ENCODE measurements around the gene TLR9. TPM values are rescaled to one million over a fixed set of nuclear protein-coding genes. Genes with fewer than 3 reads are reported as not detected.
A peak's percentile ranks its signal among the peaks of the same experiment; 100 is the strongest.
"Not testable (repeated sequence)": the region's sequence is repeated elsewhere in the genome, so short reads cannot be mapped to it uniquely, and the experiment has no call there.

Gene TLR9, protein sequence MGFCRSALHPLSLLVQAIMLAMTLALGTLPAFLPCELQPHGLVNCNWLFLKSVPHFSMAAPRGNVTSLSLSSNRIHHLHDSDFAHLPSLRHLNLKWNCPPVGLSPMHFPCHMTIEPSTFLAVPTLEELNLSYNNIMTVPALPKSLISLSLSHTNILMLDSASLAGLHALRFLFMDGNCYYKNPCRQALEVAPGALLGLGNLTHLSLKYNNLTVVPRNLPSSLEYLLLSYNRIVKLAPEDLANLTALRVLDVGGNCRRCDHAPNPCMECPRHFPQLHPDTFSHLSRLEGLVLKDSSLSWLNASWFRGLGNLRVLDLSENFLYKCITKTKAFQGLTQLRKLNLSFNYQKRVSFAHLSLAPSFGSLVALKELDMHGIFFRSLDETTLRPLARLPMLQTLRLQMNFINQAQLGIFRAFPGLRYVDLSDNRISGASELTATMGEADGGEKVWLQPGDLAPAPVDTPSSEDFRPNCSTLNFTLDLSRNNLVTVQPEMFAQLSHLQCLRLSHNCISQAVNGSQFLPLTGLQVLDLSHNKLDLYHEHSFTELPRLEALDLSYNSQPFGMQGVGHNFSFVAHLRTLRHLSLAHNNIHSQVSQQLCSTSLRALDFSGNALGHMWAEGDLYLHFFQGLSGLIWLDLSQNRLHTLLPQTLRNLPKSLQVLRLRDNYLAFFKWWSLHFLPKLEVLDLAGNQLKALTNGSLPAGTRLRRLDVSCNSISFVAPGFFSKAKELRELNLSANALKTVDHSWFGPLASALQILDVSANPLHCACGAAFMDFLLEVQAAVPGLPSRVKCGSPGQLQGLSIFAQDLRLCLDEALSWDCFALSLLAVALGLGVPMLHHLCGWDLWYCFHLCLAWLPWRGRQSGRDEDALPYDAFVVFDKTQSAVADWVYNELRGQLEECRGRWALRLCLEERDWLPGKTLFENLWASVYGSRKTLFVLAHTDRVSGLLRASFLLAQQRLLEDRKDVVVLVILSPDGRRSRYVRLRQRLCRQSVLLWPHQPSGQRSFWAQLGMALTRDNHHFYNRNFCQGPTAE
- total RNA-seq = 0.32 and 0.50 TPM in 2 replicates

GRCh38 chr3:52225452-52226228 is at the start of gene TLR9:
TSS of gene TLR9 (minus strand) at chr3:52225645. CDS start at chr3:52225529, 116 bp downstream.
- H3K36me3 Mint-ChIP-seq (ENCODE audit: low read depth) = peaks cover 22% of the 10 kb centered on the region
- H3K4me3 Mint-ChIP-seq (ENCODE audit: low read depth) = no peak within 1 kb of the TSS
- peaks cover 36% of the 10 kb centered on the region for H3K4me1 Mint-ChIP-seq (ENCODE audit: low read depth)
- H3K27ac Mint-ChIP-seq = peak within 1 kb of the TSS; percentile 76
- no peaks in the 10 kb centered on the region for H3K27me3 Mint-ChIP-seq (ENCODE audit: low read depth)
- intact Hi-C loops (cut with micrococcal nuclease) = no loop called here
- no peak for DNase-seq (ENCODE audit: low spot score)
- no peaks in the 10 kb centered on the region for H3K9me3 Mint-ChIP-seq

- peak overlapping the region; percentile 98 for H3K4me3 Mint-ChIP-seq (ENCODE audit: low read depth)
- H3K9me3 Mint-ChIP-seq; DNase-seq (ENCODE audit: low spot score); H3K27me3 Mint-ChIP-seq (ENCODE audit: low read depth): not testable (repeated sequence)
- intact Hi-C loops (cut with micrococcal nuclease) = loop anchor here (10.0 kb wide), 3 partner anchors 60 to 410 kb away; partner anchors contain the start of genes DUSP7, GNL3 and PBRM1
- peaks cover 77% of the 10 kb centered on the region for H3K36me3 Mint-ChIP-seq (ENCODE audit: low read depth)
- H3K4me1 Mint-ChIP-seq (ENCODE audit: low read depth) = peaks cover 68% of the 10 kb centered on the region
- H3K27ac Mint-ChIP-seq = peak overlapping the region; percentile 71
These were observed 49.3 kb upstream of the TLR9 start for GRCh38 chr3:52274781-52275180.

GRCh38 chr3:52272831-52273230 is 47.4 kb upstream of the TLR9 start:
- peak overlapping the region; percentile 98 for H3K4me3 Mint-ChIP-seq (ENCODE audit: low read depth)
- DNase-seq (ENCODE audit: low spot score) = no peak
- H3K4me1 Mint-ChIP-seq (ENCODE audit: low read depth) = peaks cover 66% of the 10 kb centered on the region
- H3K27me3 Mint-ChIP-seq (ENCODE audit: low read depth) = no peaks in the 10 kb centered on the region
- H3K9me3 Mint-ChIP-seq = no peaks in the 10 kb centered on the region
- peaks cover 91% of the 10 kb centered on the region for H3K36me3 Mint-ChIP-seq (ENCODE audit: low read depth)
- intact Hi-C loops (cut with micrococcal nuclease) = loop anchor here (10.0 kb wide), 3 partner anchors 62 to 412 kb away; partner anchors contain the start of genes DUSP7, GNL3 and PBRM1
- peak overlapping the region; percentile 71 for H3K27ac Mint-ChIP-seq

DNA sequence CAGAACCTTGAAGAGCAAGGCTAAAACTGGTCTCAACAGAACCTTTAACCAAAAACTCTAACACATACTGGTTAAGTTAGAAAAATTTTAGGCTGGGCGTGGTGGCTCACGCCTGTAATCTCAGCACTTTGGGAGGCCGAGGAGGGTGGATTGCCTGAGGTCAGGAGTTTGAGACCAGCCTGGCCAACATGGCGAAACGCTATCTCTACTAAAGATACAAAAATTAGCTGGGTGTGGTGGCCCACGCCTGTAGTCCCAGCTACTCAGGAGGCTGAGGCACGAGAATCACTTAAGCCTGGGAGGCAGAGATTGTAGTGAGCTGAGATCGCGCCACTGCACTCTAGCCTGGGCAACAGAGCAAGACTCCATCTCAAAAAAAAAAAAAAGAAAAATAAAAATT is 46.7 kb upstream of the TLR9 start:
- not testable (repeated sequence) for DNase-seq (ENCODE audit: low spot score); H3K27me3 Mint-ChIP-seq (ENCODE audit: low read depth); H3K9me3 Mint-ChIP-seq
- Mint-ChIP-seq H3K4me1 (ENCODE audit: low read depth) (peaks cover 73% of the 10 kb centered on the region), H3K4me3 (ENCODE audit: low read depth) (peak overlapping the region; percentile 71), H3K27ac (peak overlapping the region; percentile 88), H3K36me3 (ENCODE audit: low read depth) (peaks cover 91% of the 10 kb centered on the region)
- intact Hi-C loops (cut with micrococcal nuclease) = loop anchor here (10.0 kb wide), 3 partner anchors 63 to 413 kb away; partner anchors contain the start of genes DUSP7, GNL3 and PBRM1

DNA sequence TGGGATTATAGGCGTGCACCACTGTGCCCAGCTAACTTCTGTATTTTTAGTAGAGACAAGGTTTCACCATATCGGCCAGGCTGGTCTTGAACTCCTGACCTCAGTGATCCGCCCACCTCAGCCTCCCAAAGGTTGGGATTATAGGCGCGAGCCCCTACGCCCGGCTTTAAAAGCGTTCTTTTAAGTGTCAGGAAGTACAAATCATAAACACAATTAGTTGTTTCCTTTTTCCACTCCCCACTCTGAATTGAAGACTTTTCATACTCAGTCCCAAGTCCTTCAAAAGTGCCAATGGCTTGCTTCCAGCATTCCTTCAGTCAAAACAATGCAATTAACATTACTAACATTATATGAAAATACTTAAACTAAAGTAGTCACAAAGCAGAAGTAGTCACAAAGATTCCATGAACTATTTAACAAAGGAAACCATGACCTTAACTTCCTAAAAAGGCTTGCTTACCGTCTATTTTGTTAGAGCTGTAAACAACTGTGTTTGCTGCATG is 44.9 kb upstream of the TLR9 start:
- no peaks in the 10 kb centered on the region for H3K27me3 Mint-ChIP-seq (ENCODE audit: low read depth)
- H3K36me3 Mint-ChIP-seq (ENCODE audit: low read depth) = peaks cover 88% of the 10 kb centered on the region
- intact Hi-C loops (cut with micrococcal nuclease) = loop anchor here (10.0 kb wide), 3 partner anchors 64 to 414 kb away; partner anchors contain the start of genes DUSP7, GNL3 and PBRM1
- no peaks in the 10 kb centered on the region for H3K9me3 Mint-ChIP-seq
- DNase-seq (ENCODE audit: low spot score) = no peak
- peaks cover 70% of the 10 kb centered on the region for H3K4me1 Mint-ChIP-seq (ENCODE audit: low read depth)
- peak overlapping the region; percentile 88 for H3K27ac Mint-ChIP-seq
- H3K4me3 Mint-ChIP-seq (ENCODE audit: low read depth) = peak overlapping the region; percentile 71

- peak overlapping the region; percentile 88 for H3K27ac Mint-ChIP-seq
- peaks cover 68% of the 10 kb centered on the region for H3K4me1 Mint-ChIP-seq (ENCODE audit: low read depth)
- no peaks in the 10 kb centered on the region for H3K9me3 Mint-ChIP-seq
- intact Hi-C loops (cut with micrococcal nuclease) = loop anchor here (10.0 kb wide), 3 partner anchors 65 to 415 kb away; partner anchors contain the start of genes DUSP7, GNL3 and PBRM1
- peaks cover 91% of the 10 kb centered on the region for H3K36me3 Mint-ChIP-seq (ENCODE audit: low read depth)
- H3K27me3 Mint-ChIP-seq (ENCODE audit: low read depth) = no peaks in the 10 kb centered on the region
- no peak for DNase-seq (ENCODE audit: low spot score)
- peak overlapping the region; percentile 71 for H3K4me3 Mint-ChIP-seq (ENCODE audit: low read depth)
These were observed 44.3 kb upstream of the TLR9 start for GRCh38 chr3:52269776-52270175.

DNA sequence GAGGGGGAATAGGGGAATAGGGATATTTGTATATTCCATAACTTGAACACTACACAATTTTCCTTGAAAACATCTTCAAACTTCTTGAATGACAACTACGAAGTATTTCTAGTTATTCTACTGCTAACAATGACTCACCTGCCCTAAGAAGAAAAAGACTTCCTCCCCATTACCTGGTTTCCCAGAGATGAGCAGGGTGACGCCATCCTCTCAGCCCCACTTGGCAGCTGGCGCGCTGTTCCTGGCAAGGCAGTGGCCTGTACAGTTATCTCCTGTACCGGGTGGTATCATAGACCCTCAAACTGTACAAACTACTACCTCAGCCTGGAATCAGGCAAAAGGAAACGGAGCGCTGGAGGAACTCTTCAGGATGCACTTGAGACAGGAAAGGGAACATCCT is 42.6 kb upstream of the TLR9 start:
- H3K36me3 Mint-ChIP-seq (ENCODE audit: low read depth) = peaks cover 89% of the 10 kb centered on the region
- H3K27me3 Mint-ChIP-seq (ENCODE audit: low read depth) = no peaks in the 10 kb centered on the region
- intact Hi-C loops (cut with micrococcal nuclease) = no loop called here
- H3K9me3 Mint-ChIP-seq = no peaks in the 10 kb centered on the region
- DNase-seq (ENCODE audit: low spot score) = no peak
- H3K27ac Mint-ChIP-seq = peak overlapping the region; percentile 70
- H3K4me3 Mint-ChIP-seq (ENCODE audit: low read depth) = peak overlapping the region; percentile 7
- peaks cover 66% of the 10 kb centered on the region for H3K4me1 Mint-ChIP-seq (ENCODE audit: low read depth)

DNA sequence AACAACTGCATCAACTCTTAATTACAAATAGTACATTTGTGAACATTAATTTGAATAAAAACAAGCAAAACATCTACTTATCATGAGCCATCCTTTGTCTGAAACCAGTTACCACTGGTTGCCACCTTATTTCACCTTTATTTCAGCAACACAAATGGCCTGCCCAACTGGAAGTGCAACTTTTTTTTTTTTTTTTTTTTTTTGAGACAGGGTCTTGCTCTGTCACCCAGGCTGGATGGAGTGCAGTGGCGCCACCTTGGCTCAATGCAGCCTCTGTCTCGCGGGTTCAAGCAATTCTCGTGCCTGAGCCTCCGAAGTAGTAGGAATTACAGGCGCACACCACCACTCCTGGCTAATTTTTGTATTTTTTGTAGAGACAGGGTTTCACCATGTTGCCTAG is 39.9 kb upstream of the TLR9 start:
- Mint-ChIP-seq H3K27ac (no peak overlapping the region), H3K36me3 (ENCODE audit: low read depth) (peaks cover 91% of the 10 kb centered on the region), H3K4me3 (ENCODE audit: low read depth) (no peak overlapping the region), H3K9me3 (no peaks in the 10 kb centered on the region), H3K4me1 (ENCODE audit: low read depth) (peaks cover 65% of the 10 kb centered on the region), H3K27me3 (ENCODE audit: low read depth) (no peaks in the 10 kb centered on the region)
- intact Hi-C loops (cut with micrococcal nuclease) = no loop called here
- no peak for DNase-seq (ENCODE audit: low spot score)

- Mint-ChIP-seq H3K9me3 (no peaks in the 10 kb centered on the region), H3K4me3 (ENCODE audit: low read depth) (no peak overlapping the region), H3K27me3 (ENCODE audit: low read depth) (no peaks in the 10 kb centered on the region), H3K36me3 (ENCODE audit: low read depth) (peaks cover 95% of the 10 kb centered on the region), H3K4me1 (ENCODE audit: low read depth) (peaks cover 67% of the 10 kb centered on the region), H3K27ac (peak overlapping the region; percentile 18)
- no peak for DNase-seq (ENCODE audit: low spot score)
- intact Hi-C loops (cut with micrococcal nuclease) = no loop called here
These were observed 37.0 kb upstream of the TLR9 start for GRCh38 chr3:52262447-52262846.

DNA sequence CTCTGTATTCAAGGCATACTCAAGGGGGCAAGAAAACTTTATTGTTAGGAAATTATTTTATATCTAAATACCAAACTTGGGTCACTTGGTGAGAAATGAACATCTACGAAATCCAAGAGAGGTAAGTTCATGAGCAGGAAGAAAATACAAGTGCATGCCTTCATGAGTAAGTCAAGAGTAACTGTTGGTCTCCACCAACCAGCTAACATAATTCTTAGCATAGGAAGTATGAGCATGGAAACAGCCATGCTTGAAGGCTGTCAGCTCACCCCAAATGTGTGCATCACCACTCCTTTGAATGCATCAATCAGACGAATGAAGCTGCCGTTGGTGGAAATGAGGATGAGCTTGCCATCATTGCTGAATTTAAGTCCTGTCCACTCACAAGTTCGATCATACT is 34.0 kb upstream of the TLR9 start:
- no peaks in the 10 kb centered on the region for H3K27me3 Mint-ChIP-seq (ENCODE audit: low read depth)
- H3K4me3 Mint-ChIP-seq (ENCODE audit: low read depth) = no peak overlapping the region
- no peak for DNase-seq (ENCODE audit: low spot score)
- no peaks in the 10 kb centered on the region for H3K9me3 Mint-ChIP-seq
- intact Hi-C loops (cut with micrococcal nuclease) = no loop called here
- H3K27ac Mint-ChIP-seq = peak overlapping the region; percentile 61
- peaks cover 79% of the 10 kb centered on the region for H3K4me1 Mint-ChIP-seq (ENCODE audit: low read depth)
- H3K36me3 Mint-ChIP-seq (ENCODE audit: low read depth) = peaks cover 96% of the 10 kb centered on the region

DNA sequence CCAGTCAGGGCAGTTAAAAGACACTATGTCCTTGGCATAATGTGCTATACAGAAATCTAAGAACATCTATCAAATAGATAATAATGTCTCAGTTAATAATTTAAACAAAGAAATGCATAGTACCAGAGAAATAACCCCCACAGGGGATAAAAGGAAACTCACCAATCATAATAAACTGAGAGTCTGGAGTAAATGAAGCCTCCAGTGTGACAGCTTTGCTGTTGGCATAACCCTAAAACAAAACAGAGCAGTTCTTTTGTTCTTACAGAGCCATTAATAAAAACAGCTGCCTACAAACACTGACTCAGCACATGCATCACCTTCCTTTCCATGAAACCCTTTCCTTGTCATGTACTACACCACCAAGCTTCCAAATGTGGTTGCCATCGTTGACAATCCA is 33.6 kb upstream of the TLR9 start:
- Mint-ChIP-seq H3K4me3 (ENCODE audit: low read depth) (no peak overlapping the region), H3K4me1 (ENCODE audit: low read depth) (peaks cover 79% of the 10 kb centered on the region), H3K36me3 (ENCODE audit: low read depth) (peaks cover 95% of the 10 kb centered on the region), H3K27me3 (ENCODE audit: low read depth) (no peaks in the 10 kb centered on the region), H3K9me3 (no peaks in the 10 kb centered on the region), H3K27ac (peak overlapping the region; percentile 61)
- no peak for DNase-seq (ENCODE audit: low spot score)
- intact Hi-C loops (cut with micrococcal nuclease) = no loop called here

- DNase-seq (ENCODE audit: low spot score) = no peak
- intact Hi-C loops (cut with micrococcal nuclease) = no loop called here
- Mint-ChIP-seq H3K9me3 (no peaks in the 10 kb centered on the region), H3K36me3 (ENCODE audit: low read depth) (peaks cover 97% of the 10 kb centered on the region), H3K27ac (peak overlapping the region; percentile 15), H3K27me3 (ENCODE audit: low read depth) (no peaks in the 10 kb centered on the region), H3K4me1 (ENCODE audit: low read depth) (peaks cover 82% of the 10 kb centered on the region), H3K4me3 (ENCODE audit: low read depth) (no peak overlapping the region)
These were observed 32.5 kb upstream of the TLR9 start for GRCh38 chr3:52257911-52258310.
